Epidermal melanocyte (primary cell): ENCODE results near the gene TSHZ3.

Source experiments
- DNase-seq: peaks from one replicate; pipeline ENCODE4 v3.0.0; 2011; ENCODE audit warnings: low spot score; ENCODE audit not compliant: insufficient read length

TSHZ3 gene

GRCh38 chr19:31314156-31314555 is 35.1 kb downstream of the TSHZ3 start:
- no peak for DNase-seq

- no peak for DNase-seq
Measured at GRCh38 chr19:31313291-31314030, 35.8 kb downstream of the TSHZ3 start.

GRCh38 chr19:31312677-31313244 is 36.5 kb downstream of the TSHZ3 start:
- DNase-seq, result no peak

- DNase-seq, result no peak
Measured at GRCh38 chr19:31312009-31312676, 37.1 kb downstream of the TSHZ3 start.

- no peak for DNase-seq
Measured at GRCh38 chr19:31310432-31311133, 38.7 kb downstream of the TSHZ3 start.

- no peak for DNase-seq
Measured at GRCh38 chr19:31308781-31309180, 40.5 kb downstream of the TSHZ3 start.

- DNase-seq, result no peak
Measured at GRCh38 chr19:31307071-31307669, 42.1 kb downstream of the TSHZ3 start.

- DNase-seq, result no peak
Measured at GRCh38 chr19:31306006-31306753, 43.1 kb downstream of the TSHZ3 start.

GRCh38 chr19:31304831-31305312 is 44.4 kb downstream of the TSHZ3 start:
- no peak for DNase-seq

- DNase-seq, result no peak
Measured at GRCh38 chr19:31303262-31303815, 45.9 kb downstream of the TSHZ3 start.

GRCh38 chr19:31301306-31301980 is 47.8 kb downstream of the TSHZ3 start:
- no peak for DNase-seq

- DNase-seq, result no peak
Measured at GRCh38 chr19:31300422-31300821, 48.8 kb downstream of the TSHZ3 start.

- no peak for DNase-seq
Measured at GRCh38 chr19:31299665-31300064, 49.6 kb downstream of the TSHZ3 start.

- no peak for DNase-seq
Measured at GRCh38 chr19:31297991-31298390, 51.2 kb downstream of the TSHZ3 start.

GRCh38 chr19:31296741-31297390 is 52.4 kb downstream of the TSHZ3 start:
- no peak for DNase-seq

- no peak for DNase-seq
Measured at GRCh38 chr19:31294189-31294588, 55.0 kb downstream of the TSHZ3 start.

- no peak for DNase-seq
Measured at GRCh38 chr19:31292639-31293185, 56.5 kb downstream of the TSHZ3 start.

- DNase-seq, result peak; percentile 87
Measured at GRCh38 chr19:31290931-31291590, 58.2 kb downstream of the TSHZ3 start.

GRCh38 chr19:31289976-31290375 is 59.3 kb downstream of the TSHZ3 start:
- DNase-seq, result no peak
